Smooth muscle cell (in vitro differentiated cells): ENCODE measurements around the gene TUBG2. TPM values are rescaled to one million over a fixed set of nuclear protein-coding genes. Genes with fewer than 3 reads are reported as not detected.
"Not testable (repeated sequence)": the region's sequence is repeated elsewhere in the genome, so short reads cannot be mapped to it uniquely, and the experiment has no call there.

ENCODE experiments used
- DNase-seq: peaks from one replicate; lab custom pipeline; 2025; ENCODE audit not compliant: unreplicated experiment; lab: John Stamatoyannopoulos, UW
- H2AFZ ChIP-seq: fragments of 200-600 bp; sonication (generic); 2 replicates; pipeline ENCODE4 v1.6.0; 2016; ENCODE audit warnings: antibody characterized with exemption, low read depth, mild to moderate bottlenecking
- H3F3A ChIP-seq: fragments of 200-600 bp; sonication (generic); 2 replicates; pipeline ENCODE4 v1.6.0; 2017; ENCODE audit warnings: antibody characterized with exemption, low read depth
- H3K27ac ChIP-seq: fragments of 200-600 bp; sonication (generic); 2 replicates; pipeline ENCODE4 v1.5.1; 2016; ENCODE audit warnings: low read depth, mild to moderate bottlenecking
- H3K27me3 ChIP-seq: fragments of 200-600 bp; sonication (generic); 2 replicates; pipeline ENCODE4 v1.6.1; 2016; ENCODE audit warnings: low read depth, mild to moderate bottlenecking
- H3K36me3 ChIP-seq: fragments of 200-600 bp; sonication (generic); 2 replicates; pipeline ENCODE4 v1.5.1; 2016; ENCODE audit warnings: low read depth
- H3K4me1 ChIP-seq: fragments of 200-600 bp; sonication (generic); 2 replicates; pipeline ENCODE4 v1.5.1; 2016; ENCODE audit warnings: low read depth
- H3K4me2 ChIP-seq: fragments of 200-600 bp; sonication (generic); 2 replicates; pipeline ENCODE4 v1.6.0; 2016; ENCODE audit warnings: mild to moderate bottlenecking
- H3K4me3 ChIP-seq: fragments of 200-600 bp; sonication (generic); 2 replicates; pipeline ENCODE4 v1.5.1; 2016; ENCODE audit warnings: mild to moderate bottlenecking
- H3K79me2 ChIP-seq: fragments of 200-600 bp; sonication (generic); 2 replicates; pipeline ENCODE4 v1.6.0; 2016; ENCODE audit warnings: low read depth, mild to moderate bottlenecking
- H3K9ac ChIP-seq: fragments of 200-600 bp; sonication (generic); 2 replicates; pipeline ENCODE4 v1.6.0; 2016; ENCODE audit warnings: low read depth
- H3K9me3 ChIP-seq: fragments of 200-600 bp; sonication (generic); replicated peaks from 2 replicates; pipeline ENCODE4 v1.5.1; 2016; ENCODE audit warnings: low read depth
- H4K20me1 ChIP-seq: fragments of 200-600 bp; sonication (generic); 2 replicates; pipeline ENCODE4 v1.6.0; 2016; ENCODE audit warnings: low read depth
- CTCF ChIP-seq: fragments of 200-600 bp; sonication (generic); IDR thresholded peaks from 2 replicates; pipeline ENCODE4 v1.5.1; 2017; ENCODE audit warnings: borderline replicate concordance, mild to moderate bottlenecking, antibody characterized with exemption; ENCODE audit not compliant: insufficient read depth, poor library complexity, severe bottlenecking
- WGBS: methylation state at CpG from one replicate; pipeline ENCODE4 v1.1.7; 2016; ENCODE audit warnings: low lambda C conversion rate; 5-methylcytosine and 5-hydroxymethylcytosine counted together
- polyA plus RNA-seq: library from polyadenylated mRNA; unstranded; fragments of >200 nt; fragmentation: Nextera tagmentation; extraction: Ambion mirVana; gene quantifications from 2 replicates; pipeline ENCODE4 v1.2.1, GENCODE V29; 2016
- total RNA-seq: library from RNA; depleted of rRNA; stranded (reverse); fragments of >200 nt; gene quantifications from 2 replicates; pipeline ENCODE4 v1.2.3, GENCODE V29; 2014

The TUBG2 gene
- total and polyA plus RNA-seq, 2 experiments from 2014 or later = 23.1 to 42.3 TPM

GRCh38 chr17:42657824-42658588 is 1.1 kb upstream of the TUBG2 start:
- TF ChIP-seq CTCF = no peak
- no peak overlapping the region for H3K4me2 ChIP-seq
- no peak overlapping the region for H3K27ac ChIP-seq
- no peak overlapping the region for H3K9ac ChIP-seq
- H3F3A ChIP-seq = peaks cover 7% of the 10 kb centered on the region
- H2AFZ ChIP-seq = no peak overlapping the region
- peaks cover 3% of the 10 kb centered on the region for H3K79me2 ChIP-seq
- H3K27me3 ChIP-seq = no peaks in the 10 kb centered on the region
- H3K9me3 ChIP-seq = no peaks in the 10 kb centered on the region
- H3K4me1 ChIP-seq = peaks cover 16% of the 10 kb centered on the region
- H3K4me3 ChIP-seq = no peak overlapping the region
- 92% methylated on average over 9 of the region's 9 CpGs for WGBS
- H3K36me3 ChIP-seq = no peaks in the 10 kb centered on the region
- no peak for DNase-seq
- H4K20me1 ChIP-seq = no peaks in the 10 kb centered on the region

- peak overlapping the region; percentile 72 for H3K4me3 ChIP-seq
- H3K9ac ChIP-seq = peak overlapping the region; percentile 53
- H3K79me2 ChIP-seq, H4K20me1 ChIP-seq, H3K36me3 ChIP-seq, H3K27ac ChIP-seq, DNase-seq, H3F3A ChIP-seq, H3K9me3 ChIP-seq, H3K27me3 ChIP-seq, H3K4me1 ChIP-seq: not testable (repeated sequence)
- H2AFZ ChIP-seq = peak overlapping the region; percentile 63
- peak overlapping the region; percentile 99 for H3K4me2 ChIP-seq
- WGBS = 29% methylated on average over 6 of the region's 14 CpGs
Measured at GRCh38 chr17:42659932-42660274, 819 bp downstream of the TUBG2 start.

GRCh38 chr17:42660692-42661345 is 1.7 kb downstream of the TUBG2 start:
- 60% methylated on average over 7 of the region's 7 CpGs for WGBS
- Histone ChIP-seq H3K79me2 (peaks cover 3% of the 10 kb centered on the region), H3K4me2 (peak overlapping the region; percentile 61), H3K9me3 (no peaks in the 10 kb centered on the region), H4K20me1 (no peaks in the 10 kb centered on the region), H2AFZ (no peak overlapping the region), H3K36me3 (no peaks in the 10 kb centered on the region), H3K27me3 (no peaks in the 10 kb centered on the region), H3K4me3 (peak overlapping the region; percentile 72), H3K27ac (no peak overlapping the region), H3K9ac (no peak overlapping the region), H3K4me1 (peaks cover 5% of the 10 kb centered on the region), H3F3A (no peaks in the 10 kb centered on the region)
- no peak for TF ChIP-seq CTCF
- DNase-seq = no peak

GRCh38 chr17:42665581-42666001 is 6.5 kb downstream of the TUBG2 start:
- Histone ChIP-seq H3K79me2 (no peaks in the 10 kb centered on the region), H3K4me2 (no peak overlapping the region), H3K27me3 (no peaks in the 10 kb centered on the region), H3K36me3 (no peaks in the 10 kb centered on the region), H3F3A (peaks cover 18% of the 10 kb centered on the region), H3K27ac (no peak overlapping the region), H4K20me1 (peaks cover 8% of the 10 kb centered on the region), H3K9me3 (no peaks in the 10 kb centered on the region), H3K9ac (no peak overlapping the region), H3K4me3 (no peak overlapping the region), H3K4me1 (no peaks in the 10 kb centered on the region), H2AFZ (no peak overlapping the region)
- DNase-seq = no peak
- WGBS = 90% methylated on average over 14 of the region's 14 CpGs
- no peak for TF ChIP-seq CTCF

GRCh38 chr17:42666126-42666525 is 7.0 kb downstream of the TUBG2 start:
- DNase-seq, H3K27ac ChIP-seq, H4K20me1 ChIP-seq, H3K9ac ChIP-seq, H3K4me1 ChIP-seq, H3K9me3 ChIP-seq, H2AFZ ChIP-seq, H3K27me3 ChIP-seq, H3K4me3 ChIP-seq, H3K4me2 ChIP-seq, H3K79me2 ChIP-seq, H3K36me3 ChIP-seq: not testable (repeated sequence)
- WGBS = 99% methylated on average over 13 of the region's 16 CpGs
- peaks cover 18% of the 10 kb centered on the region for H3F3A ChIP-seq
